ENCODE measurements around the gene B4GALT6. TPM values are rescaled to one million over a fixed set of nuclear protein-coding genes. Genes with fewer than 3 reads are reported as not detected.
A peak's percentile ranks its signal among the peaks of the same experiment; 100 is the strongest.

Gene B4GALT6
- total and polyA plus RNA-seq, 2 of the 13 experiments (the other 11 are each of a cell fraction or from before 2014, with no cell fraction given): 1.9 to 3.3 TPM

- TF ChIP-seq BORCS8-MEF2B (CRISPR knock-in tag; IDR thresholded peaks at IDR 0.05): peak; percentile 73; the same call in 1 of the 2 replicates
- TF ChIP-seq ZNF124 (CRISPR knock-in tag; IDR thresholded peaks at IDR 0.05): no peak
- TF ChIP-seq TRIM22 (IDR thresholded peaks at IDR 0.05): no peak
- TF ChIP-seq AKNA (CRISPR knock-in tag; IDR thresholded peaks at IDR 0.05; ENCODE audit: borderline replicate concordance): no peak
- no peak for TF ChIP-seq ZZZ3 (CRISPR knock-in tag; IDR thresholded peaks at IDR 0.05; ENCODE audit: borderline replicate concordance)
- peak; percentile 77; the same call in 1 of the 2 replicates for TF ChIP-seq KDM4B (CRISPR knock-in tag; IDR thresholded peaks at IDR 0.05)
- peak; percentile 55 for TF ChIP-seq ZNF574 (CRISPR knock-in tag; IDR thresholded peaks at IDR 0.05)
- no peak for TF ChIP-seq ZNF747 (CRISPR knock-in tag; IDR thresholded peaks at IDR 0.05; ENCODE audit: borderline replicate concordance)
- no peak for TF ChIP-seq ZNF567 (CRISPR knock-in tag; IDR thresholded peaks at IDR 0.05; ENCODE audit: borderline replicate concordance)
- no peak for TF ChIP-seq U2AF2 (IDR thresholded peaks at IDR 0.05; ENCODE audit: low read depth, low read length)
- no peak; the same call in 1 of the 2 replicates for TF ChIP-seq ZNF292 (CRISPR knock-in tag; IDR thresholded peaks at IDR 0.05; ENCODE audit: borderline replicate concordance, low read depth)
- TF ChIP-seq SETDB1 (CRISPR knock-in tag; IDR thresholded peaks at IDR 0.05; ENCODE audit: borderline replicate concordance): no peak
- TF ChIP-seq EED (CRISPR knock-in tag; IDR thresholded peaks at IDR 0.05): no peak
- no peak for TF ChIP-seq PAX8 (CRISPR knock-in tag; IDR thresholded peaks at IDR 0.05; ENCODE audit: borderline replicate concordance)
- no peak for TF ChIP-seq ZNF782 (CRISPR knock-in tag; IDR thresholded peaks at IDR 0.05; ENCODE audit: borderline replicate concordance)
- TF ChIP-seq MEIS1 (CRISPR knock-in tag; IDR thresholded peaks at IDR 0.05; ENCODE audit: borderline replicate concordance): no peak
- TF ChIP-seq MAFF (IDR thresholded peaks at IDR 0.05; ENCODE audit: low read depth, low read length): peak; percentile 49
- no peak for TF ChIP-seq ARNTL (CRISPR knock-in tag; IDR thresholded peaks at IDR 0.05)
- no peak for TF ChIP-seq YEATS4 (CRISPR knock-in tag; IDR thresholded peaks at IDR 0.05; ENCODE audit: borderline replicate concordance)
- TF ChIP-seq ZNF879 (CRISPR knock-in tag; IDR thresholded peaks at IDR 0.05): no peak
- no peak for TF ChIP-seq PCBP1 (IDR thresholded peaks at IDR 0.05; ENCODE audit: borderline replicate concordance, low read depth, low read length)
Measured at GRCh38 chr18:31591628-31592027, 92.8 kb downstream of the B4GALT6 start, which contains the start of gene TTR (continued).

Data from HepG2 (cell line).